GM19023 (cell line): ENCODE results near the gene TPM3.
"Not testable (repeated sequence)": the region's sequence is repeated elsewhere in the genome, so short reads cannot be mapped to it uniquely, and the experiment has no call there.

Experiments
- ATAC-seq: cut with Tn5 transposase; IDR thresholded peaks from one replicate; pipeline ENCODE4 v1.9.1; 2021; ENCODE audit warnings: mild to moderate bottlenecking, moderate library complexity; ENCODE audit not compliant: unreplicated experiment

Gene TPM3

DNA sequence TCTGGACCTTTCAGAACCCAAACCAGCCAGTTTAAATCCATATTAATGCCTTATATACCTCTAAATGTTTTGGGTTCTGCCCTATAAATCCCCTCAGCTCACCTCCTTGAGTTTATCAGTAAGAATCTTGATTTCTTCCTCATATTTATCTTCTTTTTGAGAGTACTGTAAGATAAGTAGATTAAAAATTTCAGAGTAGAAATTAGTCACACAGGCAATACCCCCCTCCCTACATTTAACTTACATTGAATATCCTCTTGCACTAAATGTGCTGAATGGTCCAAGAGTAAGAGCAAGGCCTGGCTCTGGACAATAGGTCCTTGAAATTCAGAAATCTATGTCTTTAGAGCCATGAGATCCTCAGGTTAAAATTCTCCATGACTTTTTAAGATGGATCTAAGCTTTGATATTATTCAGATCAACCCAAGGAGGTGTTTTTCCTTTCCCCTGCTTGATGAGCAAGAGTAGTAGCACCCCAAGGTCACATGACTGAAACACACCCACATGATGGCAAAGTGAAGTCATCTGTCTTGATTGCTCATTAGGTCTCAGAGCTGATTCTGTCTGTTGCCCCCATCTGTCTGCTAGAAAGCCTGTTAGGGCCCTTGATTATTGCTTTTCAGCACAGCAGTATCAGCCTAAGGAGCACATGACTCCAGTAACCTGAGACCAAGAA, 21.2 kb downstream of the TPM3 start:
- no peak for ATAC-seq

DNA sequence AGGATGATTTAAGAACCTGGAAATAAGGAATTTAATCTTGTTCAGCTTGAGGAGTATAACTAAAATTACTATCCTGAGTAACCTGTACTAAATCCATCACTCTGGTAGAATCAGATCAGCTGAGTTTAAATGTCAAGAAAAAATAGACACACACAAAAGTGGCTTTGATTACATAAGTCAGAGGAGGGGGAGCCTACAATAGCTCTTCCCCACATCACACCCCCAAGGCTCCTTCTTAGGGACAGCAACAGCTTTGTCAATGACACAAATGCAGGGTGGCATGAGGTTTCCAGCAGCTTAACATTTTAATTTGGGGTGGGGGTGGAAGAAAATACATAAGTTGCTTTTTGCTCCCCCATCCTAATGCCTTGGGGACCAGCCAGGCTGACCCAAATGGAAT, 24.4 kb downstream of the TPM3 start:
- ATAC-seq: no peak

DNA sequence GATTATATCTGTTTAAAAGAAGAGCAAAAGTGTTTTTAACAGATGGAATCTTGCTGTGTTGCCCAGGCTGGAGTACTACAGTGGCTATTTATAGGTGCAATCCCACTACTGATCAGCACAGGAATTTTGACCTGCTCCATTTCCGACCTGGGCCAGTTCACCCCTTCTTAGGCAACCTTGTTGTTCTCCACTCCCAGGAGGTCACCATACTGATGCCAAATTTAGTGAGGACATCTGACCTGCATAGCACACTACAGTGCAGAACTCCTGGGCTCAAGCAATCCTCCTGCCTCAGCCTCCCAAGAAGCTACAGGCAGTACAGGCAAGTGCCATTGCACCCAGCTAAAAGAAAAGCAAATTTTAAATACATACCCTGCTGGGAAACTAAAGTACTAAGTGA, 25.7 kb downstream of the TPM3 start:
- no peak for ATAC-seq

DNA sequence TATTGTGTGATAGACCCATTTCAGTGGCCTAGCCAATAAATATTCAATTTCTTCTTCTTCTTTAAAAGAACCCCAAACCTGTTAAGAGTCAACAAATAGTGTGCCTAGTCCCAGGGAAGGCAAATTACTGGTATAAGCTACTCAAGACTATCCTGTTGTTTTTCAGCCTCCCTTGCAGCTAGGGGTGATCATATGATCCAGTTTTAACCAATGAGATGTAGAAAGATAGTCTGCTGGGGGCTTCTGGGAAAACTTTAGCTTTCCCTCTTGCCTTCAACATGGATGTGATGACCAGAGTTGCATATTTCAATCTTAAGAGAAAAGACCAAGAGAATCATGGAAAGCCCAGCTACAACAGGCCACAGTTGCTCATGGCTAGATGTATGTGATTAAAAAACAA, 32.3 kb downstream of the TPM3 start:
- ATAC-seq: no peak

DNA sequence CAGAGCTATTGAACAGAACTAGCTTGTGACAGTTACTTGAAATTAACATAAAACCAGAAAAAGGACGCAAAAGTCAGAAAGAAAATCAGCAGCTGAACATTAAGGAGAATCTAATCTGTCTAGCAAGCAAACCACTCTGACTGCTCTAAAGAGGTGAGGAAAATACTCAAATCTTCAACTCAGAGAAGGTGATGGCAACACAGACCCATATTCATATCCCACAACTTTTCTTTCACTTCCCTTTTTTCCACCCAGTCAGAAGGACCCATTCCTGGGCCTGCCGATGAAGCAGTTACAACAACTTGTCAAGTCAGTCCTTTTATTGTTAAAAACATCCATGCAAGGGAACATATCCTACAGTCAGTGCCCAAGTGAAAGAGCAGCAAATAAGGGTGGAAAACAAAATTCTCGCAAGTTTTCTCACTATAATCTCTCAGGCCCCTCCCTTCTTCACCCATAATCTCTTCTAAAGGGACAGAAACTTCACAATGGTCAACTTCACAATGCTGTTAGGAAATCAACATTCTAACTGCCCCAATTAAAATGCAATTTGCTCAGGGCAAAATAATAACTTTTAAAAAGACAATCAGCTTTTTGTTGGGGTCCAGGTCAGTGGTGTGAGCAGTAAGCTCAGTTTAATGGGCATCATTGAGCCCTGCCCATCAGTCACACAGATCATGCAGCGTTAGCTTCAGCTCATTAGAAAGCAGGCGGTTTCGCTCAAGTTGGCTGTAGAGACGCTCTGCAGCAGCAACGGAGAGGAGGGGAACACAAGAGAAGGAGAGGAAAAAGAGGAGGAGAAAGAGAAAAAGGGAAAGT, 33.4 kb downstream of the TPM3 start:
- no peak for ATAC-seq

DNA sequence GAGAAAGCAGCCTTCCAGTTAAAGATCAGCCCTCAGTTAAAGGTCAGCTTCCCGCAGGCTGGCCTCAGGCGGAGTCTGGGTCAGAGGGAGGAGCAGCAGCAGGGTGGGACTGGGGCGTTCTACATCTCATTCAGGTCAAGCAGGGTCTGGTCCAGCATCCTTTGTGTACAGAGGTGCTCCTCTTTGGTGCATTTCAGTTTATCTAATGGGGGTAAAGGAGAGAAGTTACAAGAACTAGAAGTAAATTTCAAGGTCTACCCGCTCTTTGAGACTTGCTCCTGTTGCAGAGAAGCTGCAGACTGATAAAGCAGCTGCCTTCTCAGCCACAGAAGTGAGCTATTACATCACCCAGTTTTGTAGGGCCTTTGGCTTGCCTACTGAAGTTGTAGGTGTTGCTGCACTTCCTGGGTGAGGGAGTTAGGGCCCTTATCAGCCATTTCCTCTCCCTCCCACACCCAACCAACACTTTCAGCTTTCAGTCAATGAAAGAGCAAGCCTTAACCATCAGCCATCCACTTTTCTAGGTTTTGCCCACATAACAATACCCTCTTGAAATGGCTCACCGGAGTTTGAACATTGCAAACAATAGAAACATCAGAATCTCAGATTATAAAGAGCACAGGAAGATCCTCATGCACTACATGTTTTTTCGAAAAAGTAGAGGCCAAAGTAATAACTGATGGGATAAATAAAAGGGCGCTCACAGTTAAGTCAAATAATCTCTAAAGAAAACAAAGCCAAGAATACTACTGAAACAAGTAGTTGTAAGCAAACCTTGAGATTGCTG, 34.2 kb downstream of the TPM3 start:
- peak; percentile 86 for ATAC-seq

DNA sequence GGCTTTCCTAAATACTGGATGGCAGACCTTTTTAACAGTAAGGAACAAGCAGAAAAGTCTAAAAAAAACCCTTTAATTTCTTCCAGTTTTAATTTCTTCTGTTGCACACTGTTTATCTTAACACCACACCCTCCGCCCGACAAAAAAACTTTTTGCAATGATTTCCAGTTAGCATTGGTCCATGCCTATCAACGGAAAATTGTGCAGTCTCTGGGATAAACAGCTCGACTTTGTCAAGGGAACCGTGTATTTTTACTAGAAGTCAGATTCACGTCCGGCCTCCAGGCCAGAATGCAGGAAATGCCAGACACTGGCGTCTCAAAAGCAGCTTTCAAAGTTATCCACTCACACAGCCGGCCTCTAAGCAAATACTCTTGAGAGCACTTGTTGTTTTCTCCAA, 36.6 kb downstream of the TPM3 start:
- no peak for ATAC-seq

DNA sequence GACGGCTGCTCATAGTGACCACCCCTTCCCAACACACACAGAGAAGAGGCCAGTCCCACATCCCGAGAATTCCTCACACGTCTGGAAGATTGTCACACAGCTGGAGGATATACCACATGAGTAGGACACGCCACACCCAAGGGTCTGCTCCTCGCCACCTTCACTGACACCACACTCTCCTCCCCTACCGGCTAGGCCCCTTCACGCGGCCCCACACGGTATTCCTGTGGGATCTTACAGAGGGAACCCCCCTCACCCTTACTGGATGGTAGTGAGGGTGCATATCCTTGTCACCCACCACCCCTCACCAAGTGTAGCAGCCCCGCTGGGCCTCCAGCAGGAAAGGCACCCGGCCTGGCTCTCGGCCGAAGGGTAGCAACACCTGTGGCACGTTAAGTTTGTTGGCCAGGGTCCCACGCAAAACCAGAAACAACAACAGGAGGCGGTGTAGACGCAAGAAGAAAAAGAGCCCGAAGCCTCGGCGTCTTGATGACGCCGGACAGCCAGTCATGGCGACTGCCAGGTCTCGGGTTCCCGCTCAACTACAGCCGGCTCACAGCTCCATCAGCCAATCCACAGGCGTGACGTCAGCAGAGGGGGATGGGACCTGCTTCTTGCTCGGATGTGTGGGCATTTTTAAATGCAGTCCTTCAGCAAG, 37.2 kb downstream of the TPM3 start, which contains the start of gene NUP210L:
Gene NUP210L, minus strand, starts transcription at position 540 of the 658 bp plus-strand sequence.
- no peak for ATAC-seq

DNA sequence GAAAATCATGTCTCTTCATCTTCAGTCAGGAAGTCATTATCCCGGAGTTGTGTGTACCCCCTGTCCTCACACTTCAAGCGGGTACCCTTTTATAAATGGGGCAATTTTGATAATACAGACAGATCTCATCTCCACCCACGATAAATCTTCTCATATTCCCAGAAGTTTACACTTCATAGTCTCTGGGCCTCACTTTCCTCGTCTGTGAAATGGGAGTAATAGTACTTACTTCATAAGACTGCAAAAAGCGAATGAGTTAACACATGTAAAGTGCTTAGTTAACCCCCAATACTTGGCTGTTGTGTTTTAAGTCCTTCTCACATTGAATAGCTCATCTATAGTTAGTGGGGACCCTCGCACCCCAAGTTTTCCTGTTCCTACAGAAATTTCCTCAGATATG, 37.8 kb downstream of the TPM3 start:
- no peak for ATAC-seq

DNA sequence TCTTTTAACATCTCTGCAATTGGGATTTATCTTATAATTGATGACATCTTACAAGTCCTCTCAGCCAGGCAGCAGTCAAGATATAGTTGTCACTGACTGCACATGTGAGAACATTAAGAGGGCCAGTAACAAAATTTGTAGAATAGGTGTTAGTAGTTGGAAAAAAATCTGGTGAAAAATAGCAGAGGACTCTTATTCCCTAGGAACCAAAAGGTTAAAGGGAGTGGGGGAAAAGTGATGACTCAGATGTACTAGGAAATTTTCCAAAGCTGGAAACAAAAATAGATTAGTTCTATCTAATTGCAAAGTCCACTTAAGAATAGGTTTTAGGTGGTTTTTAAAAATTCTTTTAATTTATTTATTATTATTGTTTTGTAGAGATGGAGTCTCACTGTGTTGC, 40.6 kb downstream of the TPM3 start:
- ATAC-seq: no peak

DNA sequence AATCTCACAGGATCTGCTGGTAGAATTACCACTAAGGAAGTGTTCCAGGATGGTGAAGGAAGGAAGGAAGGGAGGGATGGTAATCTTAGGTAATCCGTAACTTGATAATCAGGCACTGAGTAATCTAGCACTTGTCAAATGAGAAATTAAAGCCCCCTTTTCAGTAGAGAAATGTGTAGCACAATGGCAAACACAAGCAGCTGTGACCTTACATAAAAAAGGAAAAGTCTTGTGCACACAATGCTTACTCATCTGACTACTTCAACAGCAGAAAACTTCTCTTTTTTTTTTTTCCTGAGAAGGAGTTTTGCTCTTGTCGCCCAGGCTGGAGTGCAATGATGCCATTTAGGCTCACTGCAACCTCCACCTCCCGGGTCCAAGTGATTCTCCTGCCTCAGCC, 43.1 kb downstream of the TPM3 start:
- no peak for ATAC-seq

DNA sequence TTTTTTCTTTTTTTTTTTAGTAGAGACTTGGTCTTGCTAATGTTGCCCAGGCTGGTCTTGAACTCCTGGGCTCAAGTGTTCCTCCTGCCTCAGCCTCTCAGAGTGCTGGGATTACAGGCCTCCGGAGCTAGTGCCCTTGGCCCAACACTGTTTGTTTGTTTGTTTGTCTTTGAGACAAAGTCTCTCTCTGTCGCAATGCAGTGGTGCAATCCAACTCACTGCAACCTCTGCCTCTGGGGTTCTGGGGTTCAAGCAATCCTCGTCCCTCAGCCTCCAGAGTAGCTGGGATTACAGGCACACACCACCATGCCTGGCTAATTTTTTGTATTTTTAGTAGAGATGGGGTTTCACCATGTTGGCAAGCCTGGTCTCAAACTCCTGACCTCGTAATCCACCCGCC, 44.4 kb downstream of the TPM3 start:
- not testable (repeated sequence) for ATAC-seq

DNA sequence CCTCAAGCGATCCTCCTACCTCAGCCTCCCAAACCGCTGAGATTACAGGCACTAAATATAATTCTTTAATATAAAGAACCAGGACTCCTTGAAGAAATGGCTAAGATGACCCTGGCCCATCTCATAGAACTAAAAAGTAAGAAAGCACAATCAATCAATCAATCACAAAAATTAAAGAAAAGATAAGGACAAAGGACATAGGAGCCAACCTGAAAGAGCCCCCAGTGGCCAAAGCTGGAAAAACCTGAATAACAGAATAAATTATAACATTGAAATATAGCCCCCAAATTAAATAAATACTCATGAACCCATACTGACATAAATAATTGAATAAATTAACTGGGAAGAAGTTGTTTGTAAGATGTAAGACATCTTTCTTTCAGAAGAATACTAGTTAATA, 45.9 kb downstream of the TPM3 start:
- ATAC-seq: no peak

DNA sequence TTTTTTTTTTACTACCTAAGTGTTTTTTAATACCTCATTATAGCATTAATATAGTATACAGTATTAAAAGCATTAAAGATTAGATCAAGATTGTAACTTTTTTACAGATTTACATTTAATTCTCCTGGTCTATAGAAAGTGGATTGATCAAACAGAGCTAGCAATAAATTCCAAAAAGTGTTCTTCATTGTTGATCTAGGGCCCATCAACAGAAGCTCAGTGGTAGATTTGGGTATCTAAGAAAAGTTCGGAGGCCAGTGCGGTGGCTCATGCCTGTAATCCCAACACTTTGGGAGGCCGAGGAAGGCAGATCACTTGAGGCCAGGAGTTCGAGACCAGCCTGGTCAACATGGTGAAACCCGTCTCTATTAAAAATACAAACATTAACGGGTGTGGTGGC, 49.5 kb downstream of the TPM3 start:
- no peak for ATAC-seq

DNA sequence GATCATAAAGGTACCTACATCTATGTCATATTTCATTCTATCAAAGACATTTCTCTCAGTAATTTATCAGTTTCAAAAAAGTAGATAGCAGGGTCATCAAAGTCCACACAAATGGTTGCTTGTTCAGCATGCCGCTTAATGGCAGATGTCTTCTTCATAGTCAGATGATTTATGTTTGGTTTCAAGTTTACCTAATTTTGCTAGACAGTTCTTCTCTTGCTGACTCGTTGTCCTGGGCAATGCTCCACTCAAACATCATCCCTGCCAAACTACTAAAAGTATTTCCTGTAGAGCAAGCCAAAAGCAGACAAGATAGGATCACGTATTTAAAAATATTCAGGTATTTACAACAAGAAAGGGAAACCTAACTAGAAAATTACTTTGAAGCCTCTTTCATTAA, 50.7 kb downstream of the TPM3 start:
- ATAC-seq: no peak

DNA sequence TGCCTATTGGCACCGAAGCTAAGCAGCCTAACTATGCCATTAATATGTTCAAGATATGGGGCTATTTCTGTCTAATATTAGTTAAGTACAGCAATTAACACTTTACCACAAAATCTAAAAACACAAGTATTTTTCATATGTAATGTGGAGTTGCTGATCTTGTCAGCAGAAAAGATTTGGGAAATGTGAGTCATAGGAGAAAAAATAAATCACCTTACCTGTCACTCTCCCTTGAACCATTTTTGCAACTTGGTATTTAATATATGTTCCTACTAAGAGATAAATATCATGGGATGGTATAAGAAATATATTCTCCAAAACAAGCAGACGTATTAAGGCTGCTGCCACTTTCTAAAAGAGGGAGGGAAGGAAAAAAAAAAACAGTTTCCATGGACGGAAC, 54.0 kb downstream of the TPM3 start:
- ATAC-seq: no peak

DNA sequence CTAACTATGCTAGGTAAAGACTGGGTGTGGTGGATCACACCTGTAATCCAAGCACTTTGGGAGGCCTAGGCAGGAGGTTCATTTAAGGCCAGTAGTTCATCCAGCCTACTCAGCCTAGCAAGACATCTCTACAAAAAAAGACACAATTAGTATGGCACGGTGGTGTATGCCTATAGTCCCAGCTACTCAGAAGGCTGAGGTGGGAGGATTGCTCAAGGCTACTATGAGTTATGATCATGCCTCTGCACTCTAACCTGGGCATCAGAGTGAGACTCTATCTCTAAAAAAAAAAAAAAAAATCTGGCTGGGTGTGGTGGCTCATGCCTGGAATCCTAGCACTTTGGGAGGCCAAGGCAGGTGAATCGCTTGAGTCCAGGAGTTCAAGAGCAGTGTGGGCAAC, 58.6 kb downstream of the TPM3 start:
- ATAC-seq: no peak

DNA sequence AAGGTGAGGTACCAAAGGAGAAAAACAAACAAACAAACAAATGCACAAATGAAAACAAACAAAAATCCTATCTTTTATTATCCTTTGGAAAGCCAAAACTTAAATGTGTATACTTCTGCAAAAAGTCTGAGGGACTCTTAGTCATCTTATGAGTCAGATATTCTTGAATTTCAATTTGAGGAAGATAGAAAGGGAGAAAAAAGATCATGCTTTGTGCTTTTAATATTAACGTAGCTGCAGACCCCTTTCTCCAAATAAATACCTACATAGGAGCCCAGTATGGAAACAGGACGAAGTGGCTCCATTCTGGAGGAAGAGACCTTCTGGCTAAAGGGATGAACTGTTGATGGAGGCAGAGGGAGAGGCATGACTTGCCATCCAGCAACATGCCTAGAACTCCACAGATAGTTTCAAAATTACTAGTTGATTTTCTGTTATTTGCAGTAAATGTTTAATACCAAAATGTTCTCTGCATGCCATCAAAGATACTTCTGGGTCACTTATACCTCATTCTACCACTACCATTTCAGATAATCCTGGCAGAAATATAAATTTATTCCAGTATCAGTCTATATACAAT, 62.4 kb downstream of the TPM3 start:
- no peak for ATAC-seq

DNA sequence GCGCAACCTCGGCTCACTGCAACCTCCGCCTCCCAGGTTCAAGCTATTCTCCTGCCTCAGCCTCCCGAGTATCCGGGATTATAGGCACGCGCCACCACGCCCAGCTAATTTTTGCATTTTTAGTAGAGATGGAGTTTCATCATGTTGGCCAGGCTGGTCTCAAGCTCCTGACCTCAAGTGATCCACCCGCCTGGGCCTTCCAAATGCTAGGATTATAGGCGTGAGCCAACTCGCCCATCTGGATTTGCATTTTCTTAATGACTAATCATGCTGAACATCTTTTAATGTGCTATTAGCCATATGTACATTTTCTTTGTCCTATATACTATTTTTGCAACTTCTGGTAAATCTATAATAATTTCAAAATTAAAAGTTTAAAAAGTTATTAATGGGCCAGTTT, 68.7 kb downstream of the TPM3 start:
- not testable (repeated sequence) for ATAC-seq

DNA sequence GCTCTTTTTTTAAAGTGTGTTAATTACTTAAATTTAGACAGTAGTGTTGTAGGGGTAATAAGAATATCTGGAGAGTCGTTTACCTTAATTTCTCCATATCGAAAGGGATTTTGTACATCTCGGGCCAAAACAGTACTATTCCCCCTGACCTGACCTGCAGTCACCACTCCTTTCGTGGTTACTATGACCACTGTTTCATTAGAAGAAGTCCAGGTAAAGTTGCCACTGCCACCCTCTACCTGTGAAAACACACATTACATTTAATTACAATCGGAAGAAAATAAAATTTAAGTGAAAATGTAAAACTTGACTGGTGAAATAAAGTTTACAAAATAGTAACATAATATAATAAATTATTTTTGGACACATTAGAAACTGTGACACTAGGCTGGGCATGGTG, 74.3 kb downstream of the TPM3 start:
- no peak for ATAC-seq

DNA sequence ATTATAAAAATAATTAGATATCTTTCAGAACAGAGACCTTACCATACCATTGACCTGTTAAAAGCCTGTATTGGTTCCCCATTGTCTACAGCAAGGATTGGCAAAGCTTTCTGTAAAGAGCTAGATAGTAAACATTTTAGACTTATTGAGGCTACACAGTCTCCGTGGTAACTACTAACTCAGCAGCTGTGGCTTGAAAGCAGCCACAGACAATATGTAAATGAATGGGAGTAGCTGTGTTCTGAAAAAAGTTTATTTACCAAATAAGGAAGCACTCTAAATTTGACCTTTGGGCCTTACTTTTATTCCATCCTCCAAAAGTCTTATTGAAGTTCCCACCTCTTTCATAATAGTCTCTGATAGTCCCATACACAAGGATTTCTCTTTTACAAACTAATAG, 76.7 kb downstream of the TPM3 start:
- no peak for ATAC-seq
